VCaP (cell line): ENCODE measurements around the gene CORO7.
"Not testable (repeated sequence)": the region's sequence is repeated elsewhere in the genome, so short reads cannot be mapped to it uniquely, and the experiment has no call there.

Source experiments
- H3K27ac ChIP-seq: fragments of 450-650 bp; 2 replicates; pipeline ENCODE4 v1.5.1; 2017
- CTCF ChIP-seq: fragments of 450-650 bp; conservative IDR thresholded peaks from 2 replicates; pipeline ENCODE4 v1.5.1; 2017; ENCODE audit warnings: mild to moderate bottlenecking, moderate library complexity

The CORO7 gene

GRCh38 chr16:4395055-4395726 is 21.2 kb downstream of the CORO7 start:
- no peak for TF ChIP-seq CTCF
- no peak overlapping the region for H3K27ac ChIP-seq

- not testable (repeated sequence) for H3K27ac ChIP-seq
These were observed 22.5 kb downstream of the CORO7 start for GRCh38 chr16:4393850-4394249.

- no peak overlapping the region for H3K27ac ChIP-seq
- TF ChIP-seq CTCF = no peak
These were observed 23.2 kb downstream of the CORO7 start for GRCh38 chr16:4393240-4393600.

GRCh38 chr16:4392382-4393239 is 23.8 kb downstream of the CORO7 start:
- no peak for TF ChIP-seq CTCF
- no peak overlapping the region for H3K27ac ChIP-seq

GRCh38 chr16:4391631-4392381 is 24.6 kb downstream of the CORO7 start:
- H3K27ac ChIP-seq = no peak overlapping the region
- TF ChIP-seq CTCF = no peak

- no peak for TF ChIP-seq CTCF
- no peak overlapping the region for H3K27ac ChIP-seq
These were observed 25.8 kb downstream of the CORO7 start for GRCh38 chr16:4390266-4391260.

- H3K27ac ChIP-seq = no peak overlapping the region
- no peak for TF ChIP-seq CTCF
These were observed 27.1 kb downstream of the CORO7 start for GRCh38 chr16:4389051-4389955.
